HCT116 (cell line): ENCODE data around the gene ZNF138. TPM values are rescaled to one million over a fixed set of nuclear protein-coding genes. Genes with fewer than 3 reads are reported as not detected.

Experiments
- ATAC-seq: fragments of 200-7000 bp; cut with Tn5 transposase; 2 replicates; pipeline ENCODE4 v1.9.1; 2020; ENCODE audit warnings: mild to moderate bottlenecking, moderate library complexity
- BruUV-seq: library from RNA; stranded (reverse); fragments of 400-500 nt; replicated peaks from 2 replicates; lab custom pipeline; 2021; lab: Mats Ljungman, UMichigan
- CTCF ChIA-PET: fragments of 300-600 bp; sonication (Branson Sonifier 250); formaldehyde crosslinking; loops from one replicate; lab custom pipeline; 2021; ENCODE audit warnings: antibody characterized with exemption; lab: Charles Lee
- POLR2A ChIA-PET: fragments of 300-600, 350-600 bp; sonication (Branson Sonifier 250); formaldehyde crosslinking; loops from one replicate; lab custom pipeline; 2021; ENCODE audit warnings: antibody characterized with exemption; lab: Charles Lee
- RAD21 ChIA-PET, 2 experiments: fragments of 300-600 bp; sonication (Branson Sonifier 250); formaldehyde crosslinking; loops; one replicate each; lab custom pipeline; 2023; ENCODE audit warnings: low total read pairs in 2 of 2; ENCODE audit not compliant: uncharacterized antibody in 2 of 2, unreplicated experiment in 2 of 2, low non-redundant PET in 1 of 2; lab: Charles Lee
- DNase-seq: peaks from one replicate; pipeline ENCODE4 v3.0.0-alpha.2; 2010; ENCODE audit warnings: low read depth, low spot score
- H2AFZ ChIP-seq: fragments of 200-600 bp; shearing (Covaris generic), sonication (generic); 2 replicates; pipeline ENCODE4 v1.6.1; 2017; ENCODE audit warnings: low read depth, mixed run types, mixed read lengths, antibody characterized with exemption, low read length; ENCODE audit not compliant: poor library complexity, severe bottlenecking
- H3K27ac ChIP-seq: 2 replicates; pipeline ENCODE4 v1.5.1; 2012; ENCODE audit warnings: low read depth, low read length
- H3K27me3 ChIP-seq: fragments of 200-600 bp; sonication (generic); 2 replicates; pipeline ENCODE4 v1.6.1; 2016; ENCODE audit warnings: mixed run types, low read length, mixed read lengths; ENCODE audit not compliant: insufficient read depth
- H3K36me3 ChIP-seq, 2 experiments: fragments of 200-500 bp in 1 of 2; fragments of 200-600 bp in 1 of 2; sonication (Bioruptor generic) in 1 of 2; sonication (generic) in 1 of 2; 2 replicates each; pipeline versions ENCODE4 v1.5.1 to v1.6.1; 2014 to 2016; ENCODE audit warnings: low read length in 2 of 2, inconsistent platforms in 1 of 2, mixed read lengths in 1 of 2, mixed run types in 1 of 2; ENCODE audit not compliant: insufficient read depth in 2 of 2, control insufficient read depth in 1 of 2
- H3K4me1 ChIP-seq, 2 experiments: fragments of 200-600 bp in 1 of 2; sonication (generic) in 1 of 2; 2 replicates each; pipeline versions ENCODE4 v1.5.1 to v1.6.1; 2012 to 2017; ENCODE audit warnings: low read length in 2 of 2, inconsistent platforms in 1 of 2, mild to moderate bottlenecking in 1 of 2, mixed read lengths in 1 of 2, mixed run types in 1 of 2, moderate library complexity in 1 of 2; ENCODE audit not compliant: insufficient read depth in 2 of 2, control insufficient read depth in 1 of 2
- H3K4me2 ChIP-seq: fragments of 200-600 bp; sonication (generic); 2 replicates; pipeline ENCODE4 v1.6.1; 2017; ENCODE audit warnings: mixed run types, low read length, mixed read lengths
- H3K4me3 ChIP-seq, 2 experiments: fragments of 200-600 bp in 1 of 2; sonication (generic) in 1 of 2; replicated peaks in 1 of 2; 2 replicates each; pipeline ENCODE4 v1.5.1; 2011 to 2016; ENCODE audit warnings: low read length in 2 of 2, control low read depth in 1 of 2, low read depth in 1 of 2, mild to moderate bottlenecking in 1 of 2, mixed read lengths in 1 of 2, mixed run types in 1 of 2
- H3K79me2 ChIP-seq: fragments of 200-600 bp; sonication (generic); 2 replicates; pipeline ENCODE4 v1.6.1; 2017; ENCODE audit warnings: mild to moderate bottlenecking, mixed run types, low read length, moderate library complexity, mixed read lengths; ENCODE audit not compliant: insufficient read depth
- H3K9ac ChIP-seq: fragments of 200-600 bp; sonication (generic); 2 replicates; pipeline ENCODE4 v1.6.1; 2016; ENCODE audit warnings: low read length, mixed read lengths
- H3K9me2 ChIP-seq: fragments of 200-600 bp; sonication (generic), shearing (Covaris generic); 2 replicates; pipeline ENCODE4 v1.6.1; 2017; ENCODE audit warnings: mixed run types, mild to moderate bottlenecking, moderate library complexity; ENCODE audit not compliant: insufficient read depth
- H3K9me3 ChIP-seq, 2 experiments: fragments of 200-500 bp in 1 of 2; fragments of 200-600 bp in 1 of 2; sonication (Bioruptor generic) in 1 of 2; sonication (generic) in 1 of 2; 2 replicates each; pipeline ENCODE4 v1.6.1; 2014 to 2017; ENCODE audit warnings: low read length in 2 of 2, mixed read lengths in 2 of 2, inconsistent platforms in 1 of 2, low read depth in 1 of 2, mild to moderate bottlenecking in 1 of 2, mixed run types in 1 of 2, moderate library complexity in 1 of 2; ENCODE audit not compliant: control insufficient read depth in 1 of 2, insufficient read depth in 1 of 2
- H4K20me1 ChIP-seq: fragments of 200-600 bp; sonication (generic), shearing (Covaris generic); 2 replicates; pipeline ENCODE4 v1.6.1; 2017; ENCODE audit warnings: mixed run types, mild to moderate bottlenecking, moderate library complexity; ENCODE audit not compliant: insufficient read depth
- CTCF ChIP-seq, 3 experiments: fragments of 200-600 bp in 1 of 3; sonication (generic) in 1 of 3; IDR thresholded peaks in 2 of 3; conservative IDR thresholded peaks in 1 of 3; 2 replicates each; pipeline ENCODE4 v1.5.1; 2012 to 2017; ENCODE audit warnings: low read depth in 2 of 3, low read length in 2 of 3, antibody characterized with exemption in 1 of 3, borderline replicate concordance in 1 of 3, control low read depth in 1 of 3, mild to moderate bottlenecking in 1 of 3, mixed read lengths in 1 of 3, mixed run types in 1 of 3, moderate library complexity in 1 of 3; ENCODE audit not compliant: insufficient read depth in 1 of 3
- EGR1 ChIP-seq: IDR thresholded peaks from 2 replicates; pipeline ENCODE4 v1.6.1; 2012; ENCODE audit warnings: low read depth
- EZH2 ChIP-seq: fragments of 200-600 bp; sonication (generic); IDR thresholded peaks from 2 replicates; pipeline ENCODE4 v1.6.1; 2017; ENCODE audit warnings: antibody characterized with exemption, mixed run types
- POLR2A ChIP-seq: IDR thresholded peaks from 2 replicates; pipeline ENCODE4 v1.7.0; 2011; ENCODE audit warnings: borderline replicate concordance; ENCODE audit not compliant: insufficient read depth, insufficient read length; ENCODE audit errors: extremely low read depth
- POLR2AphosphoS5 ChIP-seq: IDR thresholded peaks from 2 replicates; pipeline ENCODE4 v1.6.1; 2011; ENCODE audit warnings: mild to moderate bottlenecking, low read depth, low read length, moderate library complexity
- REST ChIP-seq: IDR thresholded peaks from 2 replicates; pipeline ENCODE4 v1.6.1; 2012; ENCODE audit warnings: low read depth
- TCF7L2 ChIP-seq: IDR thresholded peaks from 2 replicates; pipeline ENCODE4 v1.7.0; 2011; ENCODE audit warnings: borderline replicate concordance, inconsistent platforms; ENCODE audit not compliant: insufficient read depth, insufficient read length; ENCODE audit errors: extremely low read depth
- ZBTB33 ChIP-seq: IDR thresholded peaks from 2 replicates; pipeline ENCODE4 v1.6.1; 2011; ENCODE audit warnings: mild to moderate bottlenecking, low read length, moderate library complexity; ENCODE audit not compliant: insufficient replicate concordance; ENCODE audit errors: extremely low read depth
- ZNF274 ChIP-seq: fragments of 200-500 bp; sonication (Bioruptor generic); IDR thresholded peaks from 2 replicates; pipeline ENCODE4 v1.6.1; 2014; ENCODE audit warnings: mild to moderate bottlenecking, low read depth, low read length, inconsistent platforms
- intact Hi-C: fragments of 100-400 bp; cut with micrococcal nuclease; formaldehyde crosslinking; loops from 2 replicates; pipeline ENCODE4 v1.10.0; 2022
- total RNA-seq: library from RNA; stranded (reverse); gene quantifications from one replicate; pipeline ENCODE4 v1.2.1, GENCODE V29; 2021; ENCODE audit not compliant: unreplicated experiment
- TF ChIP-seq, protein P1 (sequence below): IDR thresholded peaks from 2 replicates; pipeline ENCODE4 v1.6.1; 2012

Gene ZNF138
- total RNA-seq, 1 experiment from 2014 or later: 10.1 TPM

- Histone ChIP-seq H3K9me2 (no peaks in the 10 kb centered on the region), H3K36me3 (no peaks in the 10 kb centered on the region), H3K4me1 (no peaks in the 10 kb centered on the region), H3K27ac (no peak overlapping the region), H3K9ac (no peak overlapping the region)
- intact Hi-C loops: no loop called here
- ChIA-PET POLR2A (no interaction called here), RAD21 (no interaction called here)
- ATAC-seq: no peak
- no TSS peak for BruUV-seq
- TF ChIP-seq EGR1 (no peak), EZH2 (no peak), ZBTB33 (no peak), REST (no peak), POLR2A (no peak), CTCF (IDR thresholded peaks at IDR 0.05 in 2 of 3, conservative IDR thresholded peaks at IDR 0.05 in 1 of 3; ENCODE audit: borderline replicate concordance in 1 of 3, insufficient read depth in 1 of 3, low read depth in 2 of 3, low read length in 2 of 3) (no peak), TCF7L2 (no peak), POLR2AphosphoS5 (no peak), ZNF274 (no peak)
- TF ChIP-seq, protein P1, sequence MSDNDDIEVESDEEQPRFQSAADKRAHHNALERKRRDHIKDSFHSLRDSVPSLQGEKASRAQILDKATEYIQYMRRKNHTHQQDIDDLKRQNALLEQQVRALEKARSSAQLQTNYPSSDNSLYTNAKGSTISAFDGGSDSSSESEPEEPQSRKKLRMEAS: no peak
- TF ChIP-seq, all 23 proteins: peak for 0
- Histone ChIP-seq H3K27me3 (no peaks in the 10 kb centered on the region), H3K9me3 (no peaks in the 10 kb centered on the region; a peak in 1 of 4 replicates), H2AFZ (no peak overlapping the region), H3K4me2 (no peak overlapping the region), H3K4me3 (no peak overlapping the region), H4K20me1 (no peaks in the 10 kb centered on the region), H3K79me2 (no peaks in the 10 kb centered on the region)
- CTCF ChIA-PET: no interaction called here
- DNase-seq: no peak
Observed at GRCh38 chr7:64873517-64873916, 79.3 kb downstream of the ZNF138 start.
